Heart right ventricle (tissue), 16 donors: ENCODE results near the gene TEX44. TPM values are rescaled to one million over a fixed set of nuclear protein-coding genes. Genes with fewer than 3 reads are reported as not detected.

Source experiments
- ATAC-seq, 8 donors: fragments of 200-7000 bp; cut with Tn5 transposase; one replicate each; pipeline ENCODE4 v1.9.1; 2020; ENCODE audit warnings: mild to moderate bottlenecking in 8 of 8, moderate library complexity in 8 of 8, moderate number of reproducible peaks in 1 of 8
- DNase-seq, 2 donors: peaks; one replicate each; pipeline ENCODE4 v3.0.0-alpha.2; 2020
- H3K27ac ChIP-seq, 10 donors: fragments of 200-600 bp; sonication (generic) in 2 of 10; one replicate each; pipeline versions ENCODE4 v1.5.0 to v1.8.0; 2020 to 2022; ENCODE audit warnings: mild to moderate bottlenecking in 3 of 10
- H3K27me3 ChIP-seq, 7 donors: fragments of 200-600 bp; one replicate each; pipeline ENCODE4 v1.8.0; 2021 to 2022; ENCODE audit warnings: mild to moderate bottlenecking in 2 of 7
- H3K36me3 ChIP-seq, 9 donors: fragments of 200-600 bp; sonication (generic) in 1 of 9; one replicate each; pipeline versions ENCODE4 v1.5.0 to v1.8.0; 2020 to 2022; ENCODE audit warnings: mild to moderate bottlenecking in 2 of 9
- H3K4me1 ChIP-seq, 9 donors: fragments of 200-600 bp; sonication (generic) in 1 of 9; one replicate each; pipeline versions ENCODE4 v1.5.0 to v1.8.0; 2020 to 2022; ENCODE audit warnings: mild to moderate bottlenecking in 4 of 9
- H3K4me3 ChIP-seq, 10 donors: fragments of 200-600 bp; sonication (generic) in 2 of 10; one replicate each; pipeline versions ENCODE4 v1.5.0 to v1.8.0; 2020 to 2022; ENCODE audit warnings: mild to moderate bottlenecking in 7 of 10, moderate library complexity in 2 of 10
- H3K9me3 ChIP-seq, 11 donors: fragments of 200-600 bp in 10 of 11; sonication (generic) in 2 of 11; one replicate each; pipeline versions ENCODE4 v1.5.0 to v1.8.0; 2013 to 2022; ENCODE audit warnings: mild to moderate bottlenecking in 2 of 11, control low read depth in 1 of 11, moderate library complexity in 1 of 11
- CTCF ChIP-seq, 9 donors: fragments of 200-600 bp; sonication (generic) in 2 of 9; IDR thresholded peaks; one replicate each; pipeline versions ENCODE4 v1.5.0 to v1.8.0; 2021 to 2022; ENCODE audit warnings: antibody characterized with exemption in 9 of 9, mild to moderate bottlenecking in 5 of 9, moderate library complexity in 1 of 9
- WGBS, 2 donors: extraction: QIAGEN DNeasy Blood & Tissue Kit; methylation state at CpG; one replicate each; pipeline ENCODE4 v1.1.7; 2013; ENCODE audit warnings: inconsistent platforms in 1 of 2; 5-methylcytosine and 5-hydroxymethylcytosine counted together
- intact Hi-C, 10 donors: fragments of 100-400 bp; cut with DNase I; formaldehyde crosslinking; loops; one replicate each; pipeline versions ENCODE4 v1.11.1 to v1.14.2; 2022
- polyA plus RNA-seq, 2 donors: library from polyadenylated mRNA; stranded (reverse); fragments of 200-250 nt; gene quantifications; one replicate each; pipeline ENCODE4 v1.2.3, GENCODE V29; 2013
- total RNA-seq, 10 donors: library from RNA; stranded (reverse); fragmentation: NEBNext Ultra II Directional in 3 of 10; extraction: Animal tissue kit (Norgen Biotek cat#: 25700) in 3 of 10; gene quantifications; one replicate each; pipeline versions ENCODE4 v1.2.1 to v1.2.4, GENCODE V29; 2021 to 2023
- donor health status: Arrhythmogenic right ventricular cardiomyopathy.
- donor health status: ischemic (EF 13 %, LVEDD 7.1; RV severe dilation, severe dysfunction).
- donor health status: healthy with polysubstance abuse.
- donor health status: DM: no; HTN: yes; CAD: no.
- donor health status: DM: no; HTN: no; CAD: no.
- donor health status: ischemic (EF 25% LVEDD 6.9; RV normal size, moderate dysfunction).
- donor health status: ischemic (EF 25% LVEDD 5.7; RV mildly dilated, moderate dysfunction).
- donor health status: healthy.
- donor health status: DM: yes; HTN: yes; CAD: no.
- donor health status: Ischemic cardiomyopathy.
- donor health status: ischemic (EF 35%, LVEDD 5.7; RV mildly dilated, moderate dysfunction).
- donor health status: nonischemic (EF 11% LVEDD 7.7; RV severe dilation, severe dysfunction).
- donor health status: DM: yes; HTN: yes; CAD: no.
- donor health status: PGD.
- donor health status: ischemic (EF 29% LVEDD 5.4; RV normal size, mild dysfunction).
- donor health status: nonischemic (EF 23%, LVEDD 6.1; RV moderate dilation, normal function).

TEX44 gene
- total and polyA plus RNA-seq, 12 donors = not detected

GRCh38 chr2:231547315-231548110, 45.2 kb upstream of the TEX44 start:
- Histone ChIP-seq H3K27me3 (peaks cover 0 to 69% (median 0%) of the 10 kb centered on the region in 7 donors), H3K4me3 (no peak overlapping the region), H3K9me3 (peaks cover 0 to 21% (median 10%) of the 10 kb centered on the region in 11 donors), H3K27ac (no peak overlapping the region), H3K36me3 (no peaks in the 10 kb centered on the region), H3K4me1 (peaks cover 9 to 25% (median 17%) of the 10 kb centered on the region in 9 donors)
- intact Hi-C loops = no loop called here
- DNase-seq = no peak
- no peak for ATAC-seq
- TF ChIP-seq CTCF (IDR thresholded peaks at IDR 0.05) = no peak
- 94 to 97% methylated on average over 12 of the region's 12 CpGs for WGBS, 2 donors

GRCh38 chr2:231548752-231549151, 43.9 kb upstream of the TEX44 start:
- peaks cover 0 to 21% (median 11%) of the 10 kb centered on the region in 11 donors for H3K9me3 ChIP-seq
- TF ChIP-seq CTCF (IDR thresholded peaks at IDR 0.05) = no peak
- peaks cover 0 to 66% (median 0%) of the 10 kb centered on the region in 7 donors for H3K27me3 ChIP-seq
- intact Hi-C loops = no loop called here
- WGBS, 2 donors = 68 to 74% methylated on average over 3 of the region's 3 CpGs
- H3K4me3 ChIP-seq = no peak overlapping the region
- H3K4me1 ChIP-seq = peaks cover 9 to 28% (median 16%) of the 10 kb centered on the region in 9 donors
- DNase-seq (no peak), ATAC-seq (no peak)
- H3K27ac ChIP-seq = no peak overlapping the region
- no peaks in the 10 kb centered on the region for H3K36me3 ChIP-seq

- Histone ChIP-seq H3K27me3 (peaks cover 0 to 58% (median 0%) of the 10 kb centered on the region in 7 donors), H3K4me1 (peaks cover 9 to 35% (median 25%) of the 10 kb centered on the region in 9 donors), H3K4me3 (no peak overlapping the region), H3K27ac (no peak overlapping the region), H3K9me3 (peaks cover 0 to 21% (median 11%) of the 10 kb centered on the region in 11 donors), H3K36me3 (no peaks in the 10 kb centered on the region)
- DNase-seq (no peak), ATAC-seq (no peak)
- TF ChIP-seq CTCF (IDR thresholded peaks at IDR 0.05) = no peak
- intact Hi-C loops = loop anchor here in 1 of 10 donors (10.0 kb wide), 1 partner anchor 65 kb away; no protein-coding TSS in a partner anchor
- 87 to 90% methylated on average over 13 of the region's 13 CpGs for WGBS, 2 donors
These were observed 43.0 kb upstream of the TEX44 start for GRCh38 chr2:231549446-231550239.

GRCh38 chr2:231552752-231553151, 39.9 kb upstream of the TEX44 start:
- Histone ChIP-seq H3K4me1 (peaks cover 4 to 27% (median 20%) of the 10 kb centered on the region in 9 donors), H3K4me3 (no peak overlapping the region), H3K27me3 (peaks cover 0 to 51% (median 0%) of the 10 kb centered on the region in 7 donors), H3K9me3 (peaks cover 0 to 21% (median 11%) of the 10 kb centered on the region in 11 donors), H3K27ac (no peak overlapping the region), H3K36me3 (no peaks in the 10 kb centered on the region)
- ATAC-seq = no peak
- DNase-seq = no peak
- intact Hi-C loops = loop anchor here in 1 of 10 donors (10.0 kb wide), 1 partner anchor 68 kb away; no protein-coding TSS in a partner anchor
- no peak for TF ChIP-seq CTCF (IDR thresholded peaks at IDR 0.05)
